ENCODE data around the gene TP53RK.

- TF ChIP-seq, protein P1, sequence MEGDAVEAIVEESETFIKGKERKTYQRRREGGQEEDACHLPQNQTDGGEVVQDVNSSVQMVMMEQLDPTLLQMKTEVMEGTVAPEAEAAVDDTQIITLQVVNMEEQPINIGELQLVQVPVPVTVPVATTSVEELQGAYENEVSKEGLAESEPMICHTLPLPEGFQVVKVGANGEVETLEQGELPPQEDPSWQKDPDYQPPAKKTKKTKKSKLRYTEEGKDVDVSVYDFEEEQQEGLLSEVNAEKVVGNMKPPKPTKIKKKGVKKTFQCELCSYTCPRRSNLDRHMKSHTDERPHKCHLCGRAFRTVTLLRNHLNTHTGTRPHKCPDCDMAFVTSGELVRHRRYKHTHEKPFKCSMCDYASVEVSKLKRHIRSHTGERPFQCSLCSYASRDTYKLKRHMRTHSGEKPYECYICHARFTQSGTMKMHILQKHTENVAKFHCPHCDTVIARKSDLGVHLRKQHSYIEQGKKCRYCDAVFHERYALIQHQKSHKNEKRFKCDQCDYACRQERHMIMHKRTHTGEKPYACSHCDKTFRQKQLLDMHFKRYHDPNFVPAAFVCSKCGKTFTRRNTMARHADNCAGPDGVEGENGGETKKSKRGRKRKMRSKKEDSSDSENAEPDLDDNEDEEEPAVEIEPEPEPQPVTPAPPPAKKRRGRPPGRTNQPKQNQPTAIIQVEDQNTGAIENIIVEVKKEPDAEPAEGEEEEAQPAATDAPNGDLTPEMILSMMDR (IDR thresholded peaks at IDR 0.05) = no peak
- TF ChIP-seq POLR2A (IDR thresholded peaks at IDR 0.05) (no peak), EP300 (IDR thresholded peaks at IDR 0.05) (no peak)
Measured at GRCh38 chr20:46648903-46649649, 40.2 kb downstream of the TP53RK start.
